Muscle of back (tissue), 11 donors: ENCODE measurements around the gene CREBRF. TPM values are rescaled to one million over a fixed set of nuclear protein-coding genes. Genes with fewer than 3 reads are reported as not detected.
A peak's percentile ranks its signal among the peaks of the same experiment; 100 is the strongest.
"Not testable (repeated sequence)": the region's sequence is repeated elsewhere in the genome, so short reads cannot be mapped to it uniquely, and the experiment has no call there.

Experiments
- DNase-seq, 3 donors: peaks; one replicate each; pipeline versions ENCODE4 v3.0.0 to v3.0.0-alpha.2; 2013
- polyA plus RNA-seq, 10 donors: library from polyadenylated mRNA; unstranded; fragments of 120-200 nt; gene quantifications; one replicate each; pipeline ENCODE4 v1.2.1, GENCODE V29; 2013; ENCODE audit not compliant: insufficient read length in 10 of 10

The CREBRF gene
- polyA plus RNA-seq, 10 donors: 6.1 to 11.2 (median 8.4) TPM

- DNase-seq: no peak
Measured at GRCh38 chr5:173078878-173079277, 22.7 kb downstream of the CREBRF start.

- no peak for DNase-seq
Measured at GRCh38 chr5:173089581-173089980, 33.4 kb downstream of the CREBRF start.

GRCh38 chr5:173090639-173091038, 34.5 kb downstream of the CREBRF start:
- DNase-seq: no peak

GRCh38 chr5:173091981-173092380, 35.8 kb downstream of the CREBRF start:
- no peak for DNase-seq

- DNase-seq: no peak
Measured at GRCh38 chr5:173093606-173094005, 37.5 kb downstream of the CREBRF start.

- DNase-seq: peak; percentile 15 to 67 (median 36)
Measured at GRCh38 chr5:173094012-173094661, 38.0 kb downstream of the CREBRF start.

GRCh38 chr5:173098787-173099186, 42.6 kb downstream of the CREBRF start:
- DNase-seq: no peak

- DNase-seq: no peak
Measured at GRCh38 chr5:173099461-173099860, 43.3 kb downstream of the CREBRF start.

- no peak for DNase-seq
Measured at GRCh38 chr5:173101245-173101644, 45.1 kb downstream of the CREBRF start.

- DNase-seq: no peak
Measured at GRCh38 chr5:173103411-173103810, 47.3 kb downstream of the CREBRF start.

GRCh38 chr5:173108914-173109313, 52.8 kb downstream of the CREBRF start:
- DNase-seq: no peak

- no peak for DNase-seq
Measured at GRCh38 chr5:173114536-173114935, 58.4 kb downstream of the CREBRF start.

- no peak for DNase-seq
Measured at GRCh38 chr5:173119719-173120118, 63.6 kb downstream of the CREBRF start.

GRCh38 chr5:173123416-173123815, 67.3 kb downstream of the CREBRF start:
- no peak for DNase-seq

- not testable (repeated sequence) for DNase-seq
Measured at GRCh38 chr5:173132166-173132565, 76.0 kb downstream of the CREBRF start.

- DNase-seq: no peak
Measured at GRCh38 chr5:173138707-173139106, 82.6 kb downstream of the CREBRF start.

GRCh38 chr5:173139631-173140030, 83.5 kb downstream of the CREBRF start:
- no peak for DNase-seq

- DNase-seq: no peak
Measured at GRCh38 chr5:173140769-173141168, 84.6 kb downstream of the CREBRF start.

GRCh38 chr5:173143567-173143966, 87.4 kb downstream of the CREBRF start:
- DNase-seq: no peak

GRCh38 chr5:173144200-173145176, 88.3 kb downstream of the CREBRF start, which contains the start of gene BNIP1:
TSS of gene BNIP1 (plus strand) at chr5:173144531. CDS start at chr5:173144546, 15 bp downstream.
- peak; percentile 93 to 98 (median 97) for DNase-seq

GRCh38 chr5:173148354-173148753, 92.2 kb downstream of the CREBRF start:
- no peak for DNase-seq

GRCh38 chr5:173152547-173152946, 96.4 kb downstream of the CREBRF start:
- no peak for DNase-seq

- DNase-seq: no peak
Measured at GRCh38 chr5:173153842-173154241, 97.7 kb downstream of the CREBRF start.
